Iris pigment epithelial cell (primary cell): ENCODE measurements around the gene MTX1.
A peak's percentile ranks its signal among the peaks of the same experiment; 100 is the strongest.
"Not testable (repeated sequence)": the region's sequence is repeated elsewhere in the genome, so short reads cannot be mapped to it uniquely, and the experiment has no call there.

Source experiments
- DNase-seq: peaks from one replicate; pipeline ENCODE4 v3.0.0-alpha.2; 2011; ENCODE audit warnings: low read depth

MTX1 gene

DNA sequence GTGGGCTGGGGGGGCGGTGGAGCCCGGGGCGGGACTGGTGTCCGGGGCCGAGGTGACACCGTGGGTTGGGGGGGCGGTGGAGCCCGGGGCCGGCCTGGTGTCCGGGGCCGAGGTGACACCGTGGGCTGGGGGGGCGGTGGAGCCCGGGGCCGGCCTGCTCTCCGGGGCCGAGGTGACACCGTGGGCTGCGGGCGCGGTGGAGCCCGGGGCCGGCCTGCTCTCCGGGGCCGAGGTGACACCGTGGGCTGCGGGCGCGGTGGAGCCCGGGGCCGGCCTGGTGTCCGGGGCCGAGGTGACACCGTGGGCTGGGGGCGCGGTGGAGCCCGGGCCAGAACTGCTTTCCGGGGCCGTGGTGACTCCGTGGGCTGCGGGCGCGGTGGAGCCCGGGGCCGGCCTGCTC lies 18.6 kb upstream of the MTX1 start:
- not testable (repeated sequence) for DNase-seq

DNA sequence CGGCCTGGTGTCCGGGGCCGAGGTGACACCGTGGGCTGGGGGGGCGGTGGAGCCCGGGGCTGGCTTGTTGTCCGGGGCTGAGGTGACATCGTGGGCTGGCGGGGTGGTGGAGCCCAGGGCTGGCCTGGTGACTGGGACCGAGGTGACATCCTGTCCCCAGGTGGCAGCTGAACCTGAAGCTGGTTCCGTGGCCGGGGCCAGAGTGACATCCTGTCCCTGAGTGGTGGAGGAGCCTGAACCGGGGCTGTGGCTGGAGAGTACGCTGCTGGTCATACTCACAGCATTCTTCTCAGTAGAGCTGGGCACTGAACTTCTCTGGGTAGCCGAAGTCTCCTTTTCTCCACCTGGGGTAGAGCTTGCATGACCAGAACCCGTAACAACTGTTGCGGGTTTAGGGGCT lies 16.6 kb upstream of the MTX1 start:
- no peak for DNase-seq

DNA sequence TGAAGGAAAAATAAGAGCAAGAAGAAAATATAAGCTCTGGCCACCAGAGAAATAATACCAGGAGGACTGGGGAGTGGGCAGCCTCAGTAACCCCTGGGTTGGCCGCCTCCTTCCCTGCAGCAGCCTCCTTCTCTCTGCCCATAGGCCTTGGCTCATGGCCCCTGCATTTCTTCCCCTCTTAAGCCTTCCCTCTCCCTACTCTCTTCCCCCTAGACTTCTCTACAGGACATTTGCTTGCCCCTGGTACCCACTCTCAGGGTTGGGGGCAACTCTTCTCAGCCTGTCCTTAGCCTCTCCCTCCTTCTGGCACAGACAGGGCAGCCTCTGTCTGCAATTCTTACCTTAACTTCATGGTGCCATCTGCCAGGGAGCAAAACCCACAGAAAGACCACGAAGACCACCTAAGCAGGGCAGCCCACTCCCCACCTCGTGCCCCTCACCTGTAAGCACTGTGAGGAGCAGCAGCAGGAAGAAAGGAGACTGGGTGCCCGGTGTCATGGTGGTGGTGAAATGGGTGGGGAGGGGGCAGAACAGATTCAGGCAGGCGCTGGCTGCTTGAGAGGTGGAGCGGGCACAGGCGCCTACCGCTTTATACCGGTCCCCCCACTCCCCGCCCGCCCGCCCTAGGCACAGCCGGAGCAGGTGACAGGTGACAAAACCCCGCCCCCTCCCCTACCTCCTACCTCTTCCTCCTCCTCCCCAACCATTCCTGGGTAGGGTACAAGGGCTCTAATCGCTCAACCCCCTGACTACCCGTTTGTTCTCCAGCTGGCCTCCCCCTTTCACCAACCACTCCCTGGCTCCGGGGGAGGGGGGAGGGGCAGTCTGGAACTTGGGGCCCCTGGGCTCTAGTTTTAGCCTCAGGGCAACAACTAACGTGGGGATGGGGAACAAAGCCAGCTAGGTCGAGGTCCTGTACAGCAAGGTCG lies 15.9 kb upstream of the MTX1 start:
- DNase-seq, result peak; percentile 12

DNA sequence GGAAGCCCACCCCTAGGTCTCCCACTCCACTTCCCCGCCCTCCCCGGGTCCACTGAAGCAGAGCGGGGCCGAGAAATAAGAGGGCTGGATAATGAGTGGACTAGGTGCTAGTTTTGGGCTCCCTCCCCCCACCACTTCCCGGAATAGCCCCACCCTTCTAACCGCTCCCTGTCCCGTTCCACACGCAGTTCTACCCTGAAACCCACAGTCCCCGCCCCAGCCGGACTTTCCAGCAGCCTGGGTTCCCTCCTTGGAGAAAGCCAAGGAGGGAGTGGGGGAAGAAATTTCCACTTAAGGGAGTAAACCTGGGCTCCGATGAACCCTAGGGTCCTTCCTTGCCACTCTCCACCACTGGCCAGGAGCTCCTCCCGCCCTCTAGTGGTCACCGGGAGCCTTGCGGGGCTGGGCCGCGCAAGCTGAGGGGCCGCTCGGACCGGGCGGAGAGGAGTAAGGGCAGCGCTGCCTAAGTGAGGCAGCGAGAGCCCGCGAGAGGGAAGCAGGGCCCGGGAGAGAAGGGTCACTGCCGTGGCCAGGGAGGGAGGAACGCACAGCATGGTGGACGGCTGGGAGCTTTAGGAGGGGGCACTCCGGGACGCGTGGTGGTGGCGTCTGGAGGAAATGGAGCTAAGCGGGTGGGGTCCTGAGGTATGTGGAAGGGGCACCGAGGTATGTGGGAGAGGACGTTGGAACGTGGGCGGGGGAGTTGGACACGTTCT lies 15.1 kb upstream of the MTX1 start:
- DNase-seq, result peak; percentile 90

DNA sequence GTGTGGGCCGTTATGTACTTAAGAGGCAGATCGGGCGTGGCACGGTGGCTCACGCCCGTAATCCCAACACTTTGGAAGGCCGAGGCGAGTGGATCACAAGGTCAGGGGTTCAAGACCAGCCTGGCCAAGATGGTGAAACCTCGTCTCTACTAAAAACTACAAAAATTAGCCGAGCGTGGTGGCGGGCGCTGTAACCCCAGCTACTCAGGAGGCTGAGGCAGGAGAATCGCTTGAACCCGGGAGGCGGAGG lies 14.6 kb upstream of the MTX1 start:
- not testable (repeated sequence) for DNase-seq

DNA sequence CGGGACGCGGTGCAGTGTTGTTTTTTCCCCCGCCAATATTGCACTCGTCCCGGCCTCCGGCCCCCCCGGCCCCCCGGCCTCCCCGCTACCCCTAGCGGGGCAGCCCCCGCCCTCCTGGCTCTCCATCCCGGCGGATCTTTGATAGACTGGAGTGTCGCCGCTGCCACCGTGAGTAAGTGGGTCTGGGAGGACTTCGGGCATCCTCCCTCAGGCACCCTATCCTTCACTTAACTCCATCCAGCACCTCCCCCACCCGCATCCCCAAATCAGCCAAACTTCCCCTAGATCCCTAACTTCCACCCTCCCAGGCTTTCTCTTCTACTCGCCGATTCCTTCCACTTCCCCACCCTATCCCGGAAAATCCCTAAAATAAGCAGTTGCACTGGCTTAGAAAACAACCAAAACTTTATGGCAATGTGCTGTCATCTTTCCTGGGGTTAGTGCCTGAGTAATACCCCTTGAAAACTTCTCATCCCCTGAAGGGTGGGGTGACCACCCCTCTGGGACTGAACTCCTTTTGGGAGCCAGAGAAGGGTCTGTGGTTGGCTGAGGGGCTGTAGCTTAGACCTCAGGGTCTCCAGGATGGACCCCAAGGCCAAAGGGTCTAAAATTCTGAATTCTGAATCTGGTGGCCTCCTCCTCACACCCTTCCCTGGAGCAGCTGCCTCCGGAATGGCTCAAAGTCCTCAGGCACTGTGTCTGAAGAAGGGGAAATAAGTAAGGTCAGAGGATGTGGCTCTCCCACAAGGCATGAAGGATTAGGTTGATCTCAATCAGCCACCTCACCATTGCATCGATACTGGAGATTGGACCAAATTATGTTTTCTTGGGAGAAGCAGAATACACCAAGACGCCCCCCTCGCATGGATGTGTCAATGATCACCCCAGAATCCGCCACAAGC lies 13.0 kb upstream of the MTX1 start:
- DNase-seq, result no peak

DNA sequence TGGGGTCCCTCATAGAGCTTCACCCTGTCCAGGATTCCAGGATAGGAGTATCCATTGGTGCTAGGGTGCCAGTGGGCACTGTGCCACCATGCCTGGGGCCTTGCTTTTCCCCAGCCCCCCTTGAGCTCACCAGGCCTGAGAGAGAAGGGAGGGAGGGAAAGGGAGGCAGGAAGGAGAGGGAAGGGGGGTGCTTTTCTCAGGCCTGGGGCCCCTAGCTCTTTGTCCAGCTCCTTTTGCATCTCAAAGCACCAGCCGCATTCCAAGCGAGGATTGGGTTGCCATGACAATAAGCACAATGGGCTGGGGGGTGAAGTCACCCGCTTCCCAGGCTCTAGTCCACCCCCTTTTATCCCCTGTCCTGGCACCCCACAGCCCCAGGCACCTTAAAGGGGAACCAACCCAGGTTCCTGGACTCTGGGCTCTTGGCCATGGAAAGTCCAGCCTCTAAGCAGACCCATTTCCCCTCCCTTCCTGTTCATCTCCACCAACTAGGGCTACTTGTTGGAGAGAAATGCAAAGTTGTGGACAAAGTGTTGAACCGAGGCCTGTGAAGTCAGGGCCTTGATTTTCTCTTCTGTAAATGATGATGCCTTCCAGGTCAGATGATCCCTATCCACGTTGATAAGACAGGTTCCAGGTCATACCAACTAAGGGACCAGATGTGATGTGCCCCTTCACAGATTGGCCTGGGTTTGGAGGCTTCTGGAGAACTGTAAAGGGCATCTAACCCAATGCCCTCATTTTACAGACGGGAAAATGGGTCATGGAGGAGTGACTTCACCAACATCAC lies 12.2 kb upstream of the MTX1 start:
- no peak for DNase-seq

DNA sequence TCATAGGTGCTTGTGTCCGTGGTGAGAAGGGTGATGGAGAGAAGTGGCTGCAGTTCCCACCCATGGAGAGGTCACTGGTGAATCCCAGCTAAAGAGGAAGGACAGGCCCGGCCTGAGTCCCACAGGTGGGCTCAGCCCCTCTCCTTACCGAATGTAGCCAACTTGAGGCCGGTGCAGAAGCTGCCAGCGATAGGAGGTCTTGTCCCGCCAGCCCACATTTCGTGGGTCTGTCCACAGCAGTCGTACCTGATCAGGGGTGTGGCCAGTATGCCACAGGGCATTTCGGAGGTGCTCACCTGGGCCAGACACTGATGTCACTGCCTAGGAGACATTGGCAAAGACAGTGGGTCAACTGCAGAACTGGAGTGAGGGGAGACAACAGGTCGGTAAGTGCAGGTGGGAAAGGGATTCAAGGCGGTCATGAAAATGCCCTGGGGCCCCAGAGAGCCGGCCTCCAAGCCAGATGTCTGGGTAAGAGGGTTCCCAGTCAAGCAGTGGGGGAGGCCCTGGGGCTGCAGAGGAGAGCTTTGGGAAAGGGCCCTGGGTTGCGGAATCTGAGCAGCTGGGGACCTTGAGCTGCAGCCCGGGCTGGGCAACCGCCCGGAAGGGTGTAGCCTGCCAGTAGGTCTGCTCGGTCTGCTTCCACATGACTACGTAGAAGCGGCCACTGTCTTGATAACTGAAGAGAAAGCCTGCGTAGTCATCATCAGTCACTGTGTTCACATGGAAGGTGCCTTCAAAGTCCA lies 11.4 kb upstream of the MTX1 start:
- DNase-seq, result no peak

DNA sequence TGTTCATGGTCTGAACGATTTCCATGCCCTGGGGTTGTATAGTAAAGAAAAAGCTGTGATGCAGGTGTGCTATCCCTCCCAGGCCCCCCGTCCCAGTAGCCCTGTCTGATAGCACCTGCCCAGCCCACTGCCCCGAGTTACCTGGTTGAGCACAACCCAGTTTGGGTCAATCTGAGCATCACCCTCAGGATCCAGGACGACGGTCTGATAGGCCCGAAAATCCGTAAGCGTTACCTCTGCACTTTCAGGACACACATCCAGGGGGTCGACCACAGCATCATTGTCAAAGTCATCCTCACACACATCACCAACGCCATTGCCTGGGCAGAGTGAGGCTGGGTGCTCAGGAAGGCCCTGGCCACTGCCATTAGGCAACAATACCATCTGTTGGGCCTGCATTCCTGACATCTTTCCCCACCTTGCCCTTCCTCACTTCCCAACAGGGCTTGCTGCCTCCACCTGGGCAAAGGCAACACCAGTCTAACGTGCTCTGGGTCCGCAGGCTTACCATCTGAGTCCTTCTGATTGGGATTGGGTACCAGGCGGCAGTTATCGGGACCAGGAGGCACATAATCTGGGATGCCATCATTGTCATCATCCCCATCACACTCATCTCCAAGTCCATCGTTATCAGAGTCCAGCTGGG lies 10.5 kb upstream of the MTX1 start:
- no peak for DNase-seq

DNA sequence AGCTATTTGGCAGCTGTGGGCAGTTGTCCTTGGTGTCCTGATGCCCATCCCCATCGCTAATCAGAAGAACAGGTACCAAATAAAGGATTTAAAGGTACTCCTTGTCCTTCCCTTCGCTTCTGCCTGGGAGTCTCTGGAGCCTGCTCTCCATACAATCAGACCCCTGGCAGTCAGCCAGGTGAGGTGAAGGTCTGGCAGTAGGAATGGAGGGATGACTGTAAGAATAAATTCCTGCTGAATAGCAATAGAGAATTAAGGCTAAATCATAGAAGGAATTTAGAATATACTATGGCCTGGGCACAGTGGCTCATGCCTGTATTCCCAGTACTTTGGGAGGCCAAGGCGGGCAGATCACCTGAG lies 10.0 kb upstream of the MTX1 start:
- DNase-seq, result no peak

DNA sequence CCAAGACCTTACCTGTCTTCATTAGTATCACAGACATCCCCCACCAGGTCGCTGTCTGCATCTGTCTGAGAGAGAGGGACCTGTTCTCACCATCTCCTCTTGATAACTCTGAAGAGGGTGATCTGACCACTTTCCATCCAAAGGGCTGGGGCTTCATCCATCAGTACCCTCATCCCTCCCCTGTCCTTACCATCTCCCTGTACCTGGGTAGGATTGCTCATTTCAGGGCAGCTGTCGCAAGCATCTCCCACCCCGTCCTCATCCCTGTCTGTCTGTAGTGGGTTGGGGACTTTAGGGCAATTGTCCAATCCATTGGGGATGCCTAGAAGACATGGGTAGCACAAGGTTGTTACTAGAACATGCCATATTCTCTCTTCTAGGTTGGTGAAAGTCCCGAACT lies 8.7 kb upstream of the MTX1 start:
- no peak for DNase-seq

DNA sequence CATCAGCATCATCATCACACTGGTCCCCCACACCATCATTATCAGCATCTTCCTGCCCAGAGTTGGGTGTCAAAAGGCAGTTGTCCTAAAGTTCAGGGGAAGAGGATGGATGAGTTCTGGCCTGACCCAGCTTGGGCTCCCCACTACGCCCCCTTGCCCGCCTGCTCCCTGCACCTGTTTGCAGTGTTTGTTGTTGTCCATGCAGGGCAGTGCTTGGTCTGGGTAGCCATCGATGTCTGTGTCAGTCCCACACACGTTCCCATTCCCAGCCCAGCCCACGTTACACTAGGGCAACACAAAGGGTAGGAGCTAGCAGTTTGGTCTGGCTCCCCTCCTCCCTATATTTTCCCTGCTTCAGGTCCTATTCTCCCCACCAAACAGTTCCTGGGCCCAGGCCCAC lies 7.6 kb upstream of the MTX1 start:
- no peak for DNase-seq

DNA sequence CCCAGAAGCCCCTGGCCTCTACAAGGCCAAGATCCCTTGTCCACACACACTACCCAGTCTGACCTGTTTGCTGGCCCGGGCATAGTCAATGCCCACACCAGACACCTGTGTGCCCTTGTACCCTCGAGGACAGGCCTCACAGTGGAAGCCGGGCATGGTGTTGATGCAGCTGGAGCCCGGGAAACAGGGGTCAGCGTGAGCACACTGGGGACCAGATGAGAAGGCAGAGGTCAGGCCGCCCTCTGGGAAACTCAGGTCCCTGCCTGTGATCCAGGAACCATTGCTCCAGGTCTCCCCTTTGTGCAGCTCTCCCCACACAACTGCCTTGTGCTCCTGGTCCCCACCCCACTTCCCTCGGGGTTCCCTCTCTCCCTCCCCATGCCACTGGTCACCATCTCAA lies 6.3 kb upstream of the MTX1 start:
- DNase-seq, result no peak

DNA sequence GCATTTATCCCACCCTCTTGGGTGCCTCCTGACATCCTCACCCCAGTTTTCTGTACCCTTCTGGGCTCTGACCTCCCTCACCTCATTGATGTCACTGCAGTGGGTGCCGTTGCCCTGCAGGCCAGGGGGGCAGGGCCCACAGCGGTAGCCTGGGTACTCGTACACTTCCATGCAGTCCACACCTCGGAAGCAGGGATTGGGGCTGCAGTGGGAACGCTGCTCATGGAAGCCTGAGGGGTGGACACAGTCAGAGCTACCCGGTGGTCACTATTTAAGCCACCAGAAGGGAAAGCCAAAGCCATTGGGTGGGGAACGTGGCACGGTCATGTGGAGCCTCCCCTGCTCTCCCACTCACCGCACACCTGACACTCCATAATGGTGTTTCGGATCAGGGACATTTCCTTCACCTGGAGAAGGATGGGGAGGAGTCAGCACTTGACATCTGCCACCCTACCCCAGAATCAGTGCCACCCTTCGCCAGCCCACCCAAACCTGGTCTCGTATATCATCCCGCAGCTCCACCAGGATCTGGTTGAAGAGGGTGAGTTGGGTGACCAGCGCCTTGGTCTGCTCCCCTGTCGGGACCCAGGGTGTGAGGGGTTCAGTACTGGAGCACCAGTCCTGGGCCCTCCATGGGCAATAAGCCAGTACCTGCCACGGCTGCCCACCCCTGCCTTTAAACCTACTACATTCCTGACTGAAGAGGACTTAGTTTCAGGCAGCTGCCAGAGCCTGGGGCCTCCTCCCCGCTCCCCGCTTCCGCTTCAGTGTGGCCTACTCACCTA lies 5.6 kb upstream of the MTX1 start:
- no peak for DNase-seq

DNA sequence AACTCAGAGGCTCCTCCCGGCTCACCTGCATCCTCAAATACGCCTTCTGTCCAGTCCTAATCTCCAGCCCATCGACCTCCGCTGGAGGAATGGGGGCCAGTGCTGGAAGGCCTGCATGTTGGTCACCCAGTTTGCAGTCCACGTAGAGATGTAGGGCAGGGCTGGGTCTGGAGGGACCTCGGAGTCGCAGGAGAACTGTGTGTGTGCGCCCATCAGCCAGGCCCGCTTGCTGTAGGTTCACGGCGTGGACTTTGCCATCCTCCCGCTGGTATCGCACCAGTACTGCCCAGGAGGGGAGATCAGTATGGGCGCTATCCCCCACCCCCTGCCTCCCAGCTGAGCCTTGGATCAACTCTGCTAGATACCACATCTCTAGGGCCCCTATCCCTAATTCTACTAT lies 3.5 kb upstream of the MTX1 start:
- DNase-seq, result no peak

DNA sequence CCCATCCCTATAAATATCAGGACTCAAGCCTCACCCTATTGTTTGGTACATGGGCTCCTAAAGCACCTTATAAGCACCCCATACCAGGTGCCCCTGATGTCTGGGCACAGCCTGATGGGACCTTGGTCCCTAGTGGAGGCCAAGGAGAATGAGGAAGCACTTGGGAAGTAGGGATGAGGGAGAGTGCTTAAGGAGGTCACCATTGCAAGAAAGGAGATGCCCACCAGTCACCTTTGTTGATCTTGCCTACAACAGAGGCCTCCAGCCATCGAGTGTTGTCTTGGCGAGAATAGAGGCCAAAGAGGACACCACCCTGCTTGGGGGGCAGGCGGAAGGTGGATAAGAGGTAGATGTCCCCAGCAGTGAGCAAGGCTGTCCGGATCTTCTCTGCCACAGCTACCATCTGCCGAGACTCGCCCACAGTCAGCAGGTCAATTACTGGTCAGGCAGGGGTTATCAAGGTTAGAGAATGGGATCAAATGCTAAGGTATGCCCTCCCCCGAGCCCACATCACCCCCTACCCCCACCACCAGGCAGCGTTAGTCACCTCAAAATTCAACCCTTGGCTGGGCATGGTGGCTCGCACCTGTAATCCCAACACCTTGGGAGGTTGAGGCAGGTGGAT lies 2.4 kb upstream of the MTX1 start:
- no peak for DNase-seq

DNA sequence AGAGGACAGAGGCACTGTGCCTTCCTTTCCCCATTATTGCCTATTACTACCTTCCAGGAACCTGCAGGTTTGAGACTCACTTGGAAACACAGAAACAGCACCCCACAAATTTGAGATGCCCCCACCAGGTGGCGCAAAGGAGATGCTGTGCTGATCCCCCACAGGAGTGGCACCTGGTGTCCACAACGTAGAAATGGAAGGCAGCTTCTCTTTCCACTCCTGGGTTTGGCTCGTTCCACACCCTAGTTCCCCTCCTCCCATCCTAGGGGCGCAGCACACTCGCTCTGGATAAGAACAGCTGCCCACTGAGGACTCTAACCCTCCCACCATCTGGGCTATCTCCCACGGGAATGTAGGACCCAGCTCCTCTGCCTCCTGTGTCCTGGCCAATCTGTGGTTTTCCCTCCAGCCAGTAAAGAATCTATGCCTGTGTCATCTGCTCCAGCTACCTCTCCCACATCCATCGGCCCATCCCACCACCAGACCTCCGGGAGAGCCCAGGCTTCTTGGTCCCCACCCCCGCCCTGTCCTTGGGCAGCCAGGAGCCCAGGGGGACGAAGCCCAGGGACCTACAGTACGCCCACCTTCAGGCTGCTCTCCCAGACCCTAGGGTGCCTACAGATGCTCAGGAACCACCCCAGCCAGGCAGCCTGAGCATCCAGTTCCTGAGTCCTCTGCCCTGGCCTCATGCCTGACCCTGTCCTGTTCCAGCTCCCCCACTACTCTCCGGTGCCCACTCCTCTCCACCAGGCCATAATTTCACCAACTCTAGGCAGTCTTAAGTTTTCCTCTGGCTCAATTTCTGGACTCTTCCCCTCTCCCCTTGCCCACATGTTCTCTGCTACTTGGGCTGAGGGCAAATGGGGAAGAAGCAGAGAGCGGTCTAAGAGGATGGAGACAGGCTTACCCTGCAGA lies 1.3 kb upstream of the MTX1 start:
- peak; percentile 81 for DNase-seq

DNA sequence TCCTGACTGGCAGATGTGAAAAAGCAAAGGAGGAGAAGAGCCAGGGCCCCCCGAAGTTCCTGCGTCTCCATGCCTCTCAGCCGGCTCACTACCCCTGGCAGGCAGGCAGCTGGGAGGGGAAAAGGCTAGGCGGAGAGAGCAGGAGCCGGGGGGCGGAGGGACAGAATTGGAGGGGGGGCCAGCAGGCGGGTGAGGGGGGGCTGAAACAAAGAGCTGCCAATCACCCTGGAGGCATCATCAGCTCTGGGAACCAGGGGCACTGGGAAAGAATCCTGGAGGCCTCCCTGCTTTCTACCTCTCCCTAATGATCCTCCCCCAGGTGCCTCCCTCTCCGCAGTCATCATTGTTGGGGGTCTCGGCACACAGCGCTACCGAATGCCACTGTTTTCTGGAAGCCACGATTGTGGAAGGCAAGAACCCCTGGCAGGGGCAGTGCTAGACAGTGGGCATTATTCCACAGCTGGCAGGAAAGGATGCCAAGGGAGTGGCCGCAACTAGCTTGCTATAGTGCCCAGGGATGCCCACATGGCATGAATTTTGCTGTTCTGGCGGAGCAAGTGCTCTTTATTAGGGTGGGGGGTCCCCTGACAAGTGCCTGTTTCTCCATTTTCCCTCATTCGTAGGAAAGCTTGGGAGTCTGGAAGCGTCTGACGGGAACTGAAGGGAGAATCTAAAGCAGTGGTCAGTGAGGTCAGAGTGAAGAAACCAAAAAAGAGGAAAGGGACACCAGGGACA lies 522 bp upstream of the MTX1 start, which contains the start of gene THBS3:
Gene THBS3, minus strand, starts transcription at position 92 of the 735 bp plus-strand sequence. Its CDS starts 21 bp downstream, at position 71.
- DNase-seq, result peak; percentile 35
